ENCODE results near the gene JAK2. TPM values are rescaled to one million over a fixed set of nuclear protein-coding genes. Genes with fewer than 3 reads are reported as not detected.

The JAK2 gene
- total and polyA plus RNA-seq, 2 donors (not counting 3 experiments of a cell fraction or from before 2014, with no cell fraction given), result 2.1 to 10.3 TPM

DNA sequence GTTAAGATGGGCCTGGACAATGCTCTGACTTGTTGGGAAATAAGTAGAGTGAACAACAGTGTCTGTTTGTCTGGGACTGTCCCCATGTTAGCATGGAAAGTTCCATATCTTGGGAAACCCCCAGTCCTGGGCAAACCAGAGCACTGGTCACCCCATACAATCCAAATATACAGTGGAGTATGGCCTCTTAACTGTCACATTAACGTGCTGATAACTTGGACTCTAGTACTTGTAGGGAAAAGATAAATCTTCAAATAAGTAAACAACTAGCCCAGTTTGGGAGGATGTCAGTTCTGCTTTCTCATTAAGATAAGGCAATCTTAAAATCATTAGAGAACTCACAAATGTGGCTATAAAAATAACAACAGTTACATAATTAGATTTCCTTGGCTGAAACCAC is 47.6 kb upstream of the JAK2 start:
- CTCF ChIA-PET, result interaction anchor here (1.9 kb wide), 1 partner anchor 35 kb away, joined by 4 read pairs; no protein-coding TSS in a partner anchor

More for the DNA sequence above, 47.6 kb upstream of the JAK2 start:
- intact Hi-C loops (cut with micrococcal nuclease) (no loop called here), dilution Hi-C loops (cut with MboI; ENCODE audit: extremely low pct_ligation_motif_present, low sequenced_read_pairs) (no loop called here)
- POLR2A ChIA-PET, result no interaction called here
- no peaks in the 10 kb centered on the region for H3K79me2 ChIP-seq (ENCODE audit: control insufficient read depth, insufficient read depth, low read length)
- no peak overlapping the region for H3K9ac ChIP-seq (replicated peaks; ENCODE audit: extremely low read depth, insufficient read depth, low read length)
- no peak for TF ChIP-seq POLR2AphosphoS5 (IDR thresholded peaks at IDR 0.05; ENCODE audit: insufficient read depth, low read depth, low read length)
- TF ChIP-seq FOS (IDR thresholded peaks at IDR 0.05; ENCODE audit: borderline replicate concordance, insufficient read depth, low read length), result no peak
- TF ChIP-seq, protein P1, sequence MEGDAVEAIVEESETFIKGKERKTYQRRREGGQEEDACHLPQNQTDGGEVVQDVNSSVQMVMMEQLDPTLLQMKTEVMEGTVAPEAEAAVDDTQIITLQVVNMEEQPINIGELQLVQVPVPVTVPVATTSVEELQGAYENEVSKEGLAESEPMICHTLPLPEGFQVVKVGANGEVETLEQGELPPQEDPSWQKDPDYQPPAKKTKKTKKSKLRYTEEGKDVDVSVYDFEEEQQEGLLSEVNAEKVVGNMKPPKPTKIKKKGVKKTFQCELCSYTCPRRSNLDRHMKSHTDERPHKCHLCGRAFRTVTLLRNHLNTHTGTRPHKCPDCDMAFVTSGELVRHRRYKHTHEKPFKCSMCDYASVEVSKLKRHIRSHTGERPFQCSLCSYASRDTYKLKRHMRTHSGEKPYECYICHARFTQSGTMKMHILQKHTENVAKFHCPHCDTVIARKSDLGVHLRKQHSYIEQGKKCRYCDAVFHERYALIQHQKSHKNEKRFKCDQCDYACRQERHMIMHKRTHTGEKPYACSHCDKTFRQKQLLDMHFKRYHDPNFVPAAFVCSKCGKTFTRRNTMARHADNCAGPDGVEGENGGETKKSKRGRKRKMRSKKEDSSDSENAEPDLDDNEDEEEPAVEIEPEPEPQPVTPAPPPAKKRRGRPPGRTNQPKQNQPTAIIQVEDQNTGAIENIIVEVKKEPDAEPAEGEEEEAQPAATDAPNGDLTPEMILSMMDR (IDR thresholded peaks at IDR 0.05; ENCODE audit: extremely low read depth in 1 of 2, insufficient read depth in 1 of 2, low read depth in 1 of 2, low read length in 2 of 2), result no peak
- TF ChIP-seq GATA2 (IDR thresholded peaks at IDR 0.05; ENCODE audit: insufficient read depth, insufficient read length, low read depth, low read length), result no peak
- TF ChIP-seq POLR2A (IDR thresholded peaks at IDR 0.05; ENCODE audit: low read depth, low read length), result no peak
- TF ChIP-seq MAX (IDR thresholded peaks at IDR 0.05; ENCODE audit: insufficient read depth, insufficient read length), result no peak
- no peak for TF ChIP-seq JUN (IDR thresholded peaks at IDR 0.05; ENCODE audit: borderline replicate concordance, insufficient read depth, insufficient read length, low read depth)
- TF ChIP-seq MYC (IDR thresholded peaks at IDR 0.05; ENCODE audit: low read depth, low read length), result no peak
- no peak for TF ChIP-seq EZH2 (IDR thresholded peaks at IDR 0.05; ENCODE audit: borderline replicate concordance, low read depth, low read length, severe bottlenecking)
- no peak overlapping the region for H2AFZ ChIP-seq (ENCODE audit: low read depth, low read length)
- peaks cover 0 to 1% of the 10 kb centered on the region in 2 experiments for H3K27me3 ChIP-seq (ENCODE audit: control insufficient read depth in 2 of 2, insufficient read depth in 2 of 2, low read length in 2 of 2)
- no peaks in the 10 kb centered on the region for H3K36me3 ChIP-seq (ENCODE audit: control insufficient read depth in 2 of 2, extremely low read depth in 1 of 2, insufficient read depth in 2 of 2, low read length in 2 of 2)
- H3K27ac ChIP-seq (ENCODE audit: insufficient read depth, low read depth, low read length), result no peak overlapping the region
- DNase-seq (ENCODE audit: low read depth, low spot score) (no peak), FAIRE-seq (no peak)
- H3K9me1 ChIP-seq (replicated peaks; ENCODE audit: control insufficient read depth, extremely low read depth, insufficient read depth, low read length), result no peaks in the 10 kb centered on the region
- no peaks in the 10 kb centered on the region for H4K20me1 ChIP-seq (replicated peaks; ENCODE audit: control insufficient read depth, extremely low read depth, insufficient read depth, low read length)
- H3K4me1 ChIP-seq (ENCODE audit: control insufficient read depth, extremely low read depth, insufficient read depth, low read length), result peaks cover 23% of the 10 kb centered on the region
- H3K4me3 ChIP-seq (replicated peaks in 1 of 3; ENCODE audit: insufficient read depth in 1 of 3, low read depth in 1 of 3, low read length in 3 of 3), result no peak overlapping the region
- no TSS peak for BruUV-seq (replicated peaks)
- H3K4me2 ChIP-seq (ENCODE audit: insufficient read depth, low read length), result no peak overlapping the region
- no peaks in the 10 kb centered on the region for H3K9me3 ChIP-seq (replicated peaks; ENCODE audit: control insufficient read depth, insufficient read depth, low read length)
